ENCODE measurements around the gene PER2.
"Not testable (repeated sequence)": the region's sequence is repeated elsewhere in the genome, so short reads cannot be mapped to it uniquely, and the experiment has no call there.

The PER2 gene

DNA sequence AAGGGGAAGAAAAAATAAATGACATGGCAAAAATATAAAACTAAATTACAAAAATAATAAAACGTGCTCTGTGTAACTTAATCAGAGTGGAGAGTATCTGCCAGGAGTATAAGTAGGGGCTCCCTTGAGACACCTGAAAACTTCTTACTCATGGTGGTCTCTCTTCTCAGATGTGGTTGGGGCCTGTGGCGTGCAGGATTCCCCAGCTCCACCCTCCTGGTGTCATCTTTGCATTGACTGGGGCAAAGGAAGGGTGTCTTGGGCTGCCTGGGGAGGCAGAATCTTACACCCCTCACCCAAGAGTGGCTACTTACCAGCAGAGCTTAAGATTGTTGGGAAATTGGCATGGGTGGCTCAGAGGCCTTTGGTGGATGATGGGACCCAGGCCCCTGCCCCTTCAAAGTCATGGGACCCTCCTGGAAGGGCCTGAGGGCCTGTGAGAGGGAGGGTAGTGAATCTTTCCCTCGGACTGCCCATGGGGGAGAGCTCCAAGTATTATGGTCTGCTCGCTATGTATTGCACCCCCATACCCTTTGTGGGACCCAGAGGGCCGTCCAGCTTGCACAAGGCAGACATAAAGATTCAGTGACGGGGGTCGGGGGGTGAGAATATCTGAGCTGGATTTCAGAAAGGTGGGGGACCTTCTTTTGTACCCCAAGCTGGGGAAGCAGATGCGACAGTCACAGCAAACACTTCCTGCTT, 25.0 kb upstream of the PER2 start:
- DNase-seq (ENCODE audit: low spot score), result no peak

DNA sequence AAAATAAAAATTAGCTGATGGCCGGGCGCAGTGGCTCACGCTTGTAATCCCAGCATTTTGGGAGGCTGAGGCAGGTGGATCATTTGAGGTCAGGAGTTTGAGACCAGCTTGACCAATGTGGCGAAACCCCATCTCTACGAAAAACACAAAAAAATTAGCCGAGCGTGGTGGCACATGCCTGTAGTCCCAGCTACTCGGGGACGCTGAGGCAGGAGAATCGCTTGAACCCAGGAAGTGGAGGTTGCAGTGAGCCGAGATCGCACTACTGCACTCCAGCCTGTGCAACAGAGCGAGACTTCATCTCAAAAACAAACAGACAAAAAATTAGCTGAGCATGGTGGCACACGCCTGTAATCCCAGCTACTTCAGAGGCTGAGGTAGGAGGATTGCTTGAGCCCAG, 22.3 kb upstream of the PER2 start:
- DNase-seq (ENCODE audit: low spot score), result not testable (repeated sequence)

GRCh38 chr2:238308177-238308576, 19.8 kb upstream of the PER2 start:
- DNase-seq (ENCODE audit: low spot score), result no peak

- no peak for DNase-seq (ENCODE audit: low spot score)
Observed at GRCh38 chr2:238306672-238306998, 18.2 kb upstream of the PER2 start.

DNA sequence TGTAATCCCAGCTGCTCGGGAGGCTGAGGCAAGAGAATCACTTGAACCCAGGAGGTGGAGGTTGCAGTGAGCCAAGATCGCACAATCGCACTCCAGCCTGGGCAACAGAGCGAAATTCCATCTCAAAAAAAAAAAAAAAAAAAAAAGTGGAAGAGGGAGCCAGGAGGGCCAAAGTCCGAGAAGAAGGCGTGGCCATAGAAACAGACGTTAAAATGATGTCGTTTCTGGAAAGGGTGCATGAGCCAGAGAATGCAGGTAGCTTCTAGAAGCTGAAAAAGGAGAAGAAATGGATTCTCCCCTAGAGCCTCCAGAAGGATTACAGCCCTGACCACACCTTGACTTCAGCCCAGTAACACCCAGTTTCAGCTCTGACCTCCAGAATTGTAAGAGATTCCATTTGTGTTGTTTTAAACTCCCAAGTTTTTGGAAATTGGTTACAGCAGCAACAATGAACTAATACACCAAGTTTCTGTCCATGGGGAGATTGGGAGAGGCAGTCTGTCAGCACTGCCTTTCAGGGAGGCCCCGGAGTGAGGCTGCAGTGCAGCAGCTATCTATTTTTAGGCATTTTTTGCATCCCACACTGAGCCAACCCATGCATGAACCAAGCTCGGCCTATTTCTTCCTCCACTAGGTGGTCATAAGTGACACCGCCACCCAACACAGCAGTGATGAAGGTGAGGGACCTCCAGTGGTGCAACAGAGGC, 17.7 kb upstream of the PER2 start:
- no peak for DNase-seq (ENCODE audit: low spot score)

- no peak for DNase-seq (ENCODE audit: low spot score)
Observed at GRCh38 chr2:238305092-238305862, 16.9 kb upstream of the PER2 start.

GRCh38 chr2:238304116-238304515, 15.7 kb upstream of the PER2 start:
- DNase-seq (ENCODE audit: low spot score), result no peak

DNA sequence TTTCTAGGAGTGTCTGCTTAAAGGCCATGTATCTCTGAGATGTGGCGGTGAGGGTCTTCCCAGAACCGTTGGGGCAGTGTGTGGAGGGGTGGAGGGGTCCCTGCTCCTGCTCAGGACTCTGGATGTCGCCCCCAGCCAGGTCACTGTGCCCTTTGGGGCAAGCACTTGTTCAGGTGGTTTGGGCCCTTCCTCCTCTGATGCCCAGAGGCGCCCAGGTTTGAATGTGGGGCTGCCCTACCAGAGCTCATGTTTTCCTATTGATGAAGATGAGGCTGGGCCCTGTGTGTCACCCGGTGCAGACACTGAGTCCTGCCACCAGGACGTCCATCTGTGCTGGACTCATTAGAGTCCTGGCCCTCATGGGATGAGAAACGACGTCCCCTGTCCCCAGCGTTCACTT, 14.3 kb upstream of the PER2 start:
- no peak for DNase-seq (ENCODE audit: low spot score)

DNA sequence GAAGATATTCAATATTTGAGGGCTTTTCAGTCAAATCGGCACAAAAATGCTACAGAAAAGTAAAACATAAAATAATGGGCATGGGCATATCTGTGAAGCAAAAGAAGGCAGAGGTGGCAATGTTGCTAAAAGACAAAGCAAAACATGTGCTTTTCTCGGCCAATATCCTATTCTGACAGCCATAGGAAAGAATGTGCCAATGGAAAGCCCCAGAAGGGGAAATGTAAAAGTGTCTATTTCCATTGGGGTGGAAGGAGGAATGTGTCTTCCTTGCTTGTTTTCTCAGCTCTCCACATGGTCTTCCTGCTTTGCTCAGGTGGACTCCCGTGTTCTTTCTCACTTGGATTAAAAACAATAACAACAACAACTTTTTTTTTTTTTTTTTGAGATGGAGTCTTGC, 13.7 kb upstream of the PER2 start:
- DNase-seq (ENCODE audit: low spot score), result peak; percentile 35

- peak; percentile 81 for DNase-seq (ENCODE audit: low spot score)
Observed at GRCh38 chr2:238299803-238300202, 11.4 kb upstream of the PER2 start.

DNA sequence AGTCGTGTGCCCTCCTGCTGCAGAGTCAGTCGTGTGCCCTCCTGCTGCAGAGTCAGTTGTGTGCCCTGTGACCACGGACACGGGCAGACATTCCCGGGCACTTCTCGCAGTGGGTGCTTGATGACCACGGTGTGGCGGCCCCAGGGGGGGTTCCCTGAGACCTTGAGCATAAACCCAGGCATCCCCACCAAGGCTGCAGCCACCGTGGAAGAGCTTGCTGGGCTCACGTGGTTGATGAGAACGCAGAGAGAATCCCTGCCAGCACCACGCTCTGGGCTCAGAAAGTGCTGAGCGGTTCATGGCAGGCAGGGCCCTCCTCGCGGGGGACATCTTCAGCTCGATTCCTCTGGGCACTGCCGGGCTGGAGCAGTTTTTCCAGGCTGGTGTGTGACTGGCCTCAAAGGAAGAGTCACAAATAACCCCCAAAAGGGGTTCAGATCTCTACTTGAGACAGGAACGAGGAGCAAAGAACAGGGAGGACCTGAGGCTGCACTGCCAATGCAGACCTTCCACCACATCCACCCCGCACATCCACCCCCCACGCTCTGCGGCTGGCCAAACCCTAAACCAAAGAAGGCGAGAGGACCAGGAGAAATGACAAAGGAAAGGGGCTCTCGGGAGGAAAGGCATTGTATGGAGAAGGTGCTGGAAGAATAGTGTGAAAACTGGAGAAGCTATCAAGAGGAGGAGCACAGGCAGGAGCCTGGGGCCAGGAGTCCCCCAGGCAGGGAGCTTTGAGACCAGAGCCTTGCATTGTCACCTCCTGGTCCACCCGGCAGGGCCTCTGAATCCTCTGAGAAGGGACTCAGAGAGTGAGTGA, 8.4 kb upstream of the PER2 start:
- no peak for DNase-seq (ENCODE audit: low spot score)

DNA sequence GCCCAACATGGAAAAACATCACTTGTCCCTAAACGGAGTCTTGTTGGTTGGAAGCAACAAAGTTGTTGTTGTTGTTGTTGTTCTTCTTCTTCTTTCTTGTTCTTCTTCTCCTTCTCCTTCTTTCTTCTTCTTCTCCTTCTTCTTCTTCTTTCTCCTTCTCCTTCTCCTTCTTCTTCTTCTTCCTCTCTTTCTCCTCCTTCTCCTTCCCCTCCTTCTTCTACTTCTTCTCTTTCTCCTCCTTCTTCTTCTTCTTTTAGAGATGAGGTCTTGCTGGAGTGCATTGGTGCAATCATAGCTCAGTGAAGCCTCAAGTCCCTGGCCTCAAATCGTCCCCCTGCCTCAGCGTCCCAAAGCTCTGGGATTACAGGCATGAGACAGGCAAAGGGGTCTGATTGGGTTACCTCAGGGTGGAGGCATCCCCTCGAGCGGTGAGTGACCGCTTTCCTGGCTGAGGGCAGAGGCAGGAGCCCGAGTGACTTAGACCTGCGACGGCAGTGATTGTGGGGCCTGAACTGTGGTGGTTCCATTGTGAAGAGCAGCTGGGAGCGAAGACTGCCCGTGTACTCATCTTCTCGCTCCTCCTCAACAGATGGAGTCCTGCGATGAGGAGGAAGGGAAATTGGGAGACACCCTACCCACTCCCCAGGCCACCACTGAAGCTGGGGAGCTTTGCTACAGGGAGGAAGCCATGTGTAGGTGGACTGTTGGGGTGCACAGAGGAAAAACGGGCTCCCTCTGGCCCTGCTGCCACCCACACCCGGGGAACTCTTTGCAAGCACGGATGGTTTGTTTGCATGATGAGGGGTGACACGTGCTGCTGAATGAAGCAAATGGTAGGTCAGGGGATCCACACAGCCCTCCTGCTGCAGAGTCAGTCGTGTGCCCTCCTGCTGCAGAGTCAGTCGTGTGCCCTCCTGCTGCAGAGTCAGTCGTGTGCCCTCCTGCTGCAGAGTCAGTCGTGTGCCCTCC, 7.0 kb upstream of the PER2 start:
- no peak for DNase-seq (ENCODE audit: low spot score)

DNA sequence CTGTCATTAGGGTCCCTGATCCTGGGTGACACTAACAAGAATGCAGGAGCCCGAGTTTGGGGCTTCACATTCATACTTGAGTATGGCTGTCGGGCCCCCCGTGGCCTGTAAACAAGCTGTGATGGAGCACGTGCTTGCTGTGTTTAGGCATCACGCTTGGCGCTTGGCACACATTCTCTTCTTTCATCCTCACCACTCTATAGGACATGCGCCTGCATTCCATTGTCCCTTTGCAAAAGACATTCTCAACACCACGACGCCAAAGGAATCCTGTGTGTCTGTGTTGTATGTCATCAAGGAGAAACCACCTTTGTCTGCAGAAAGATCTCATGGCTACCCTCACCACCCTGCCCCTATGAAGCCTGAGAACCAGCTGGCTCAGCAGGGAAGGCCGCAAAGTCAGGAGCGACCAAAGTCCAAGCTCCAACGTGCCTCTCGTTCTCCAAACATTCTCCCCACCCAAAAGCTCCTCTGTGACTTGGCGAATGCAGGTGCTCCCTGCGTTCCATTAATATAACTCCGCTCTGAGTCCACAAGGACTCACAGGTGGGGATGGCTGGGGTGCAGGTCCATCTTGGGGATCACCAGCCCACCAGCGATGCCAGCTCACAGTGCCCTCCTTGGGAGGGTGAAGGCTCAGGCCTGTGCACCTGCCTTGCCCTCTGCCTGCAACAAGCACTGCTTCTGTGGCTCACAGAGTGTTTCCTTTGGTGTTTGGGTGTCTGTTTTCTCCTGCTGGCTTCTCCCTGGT, 6.2 kb upstream of the PER2 start:
- no peak for DNase-seq (ENCODE audit: low spot score)

- DNase-seq (ENCODE audit: low spot score), result no peak
Observed at GRCh38 chr2:238294046-238294392, 5.6 kb upstream of the PER2 start.

- DNase-seq (ENCODE audit: low spot score), result no peak
Observed at GRCh38 chr2:238291550-238292281, 3.3 kb upstream of the PER2 start.

GRCh38 chr2:238290715-238291549, 2.5 kb upstream of the PER2 start:
- DNase-seq (ENCODE audit: low spot score), result no peak

DNA sequence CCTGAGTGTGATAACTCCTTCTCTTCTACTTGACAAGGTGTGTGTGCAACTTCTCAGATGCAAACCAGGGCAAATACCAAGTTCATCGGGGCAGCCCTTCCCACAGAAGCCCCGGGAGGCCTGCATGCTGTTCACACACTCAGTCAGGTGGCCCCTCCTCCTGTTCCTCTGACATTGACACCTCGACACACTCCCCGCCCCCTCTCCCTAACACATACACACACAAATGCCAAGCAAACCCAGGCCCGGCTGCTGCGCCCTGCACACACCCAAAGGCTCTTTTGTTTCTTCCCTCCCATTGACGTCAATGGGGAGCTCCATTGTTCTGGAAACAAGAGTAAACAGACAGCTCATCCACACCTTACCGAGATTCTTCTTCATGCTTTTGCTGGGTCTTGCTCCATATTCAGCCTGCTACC, 1.7 kb upstream of the PER2 start:
- peak; percentile 79 for DNase-seq (ENCODE audit: low spot score)

- no peak for DNase-seq (ENCODE audit: low spot score)
Observed at GRCh38 chr2:238289574-238289973, 1.2 kb upstream of the PER2 start.
